LNCAP (cell line): ENCODE measurements around the gene ZNF138.

Source experiments
- CTCF ChIP-seq: fragments of 450-650 bp; IDR thresholded peaks from 2 replicates; pipeline ENCODE4 v1.5.1; 2017; ENCODE audit warnings: mild to moderate bottlenecking

ZNF138 gene

GRCh38 chr7:64849924-64850499, 55.8 kb downstream of the ZNF138 start:
- TF ChIP-seq CTCF, result no peak

- no peak for TF ChIP-seq CTCF
Observed at GRCh38 chr7:64853679-64854078, 59.5 kb downstream of the ZNF138 start.

GRCh38 chr7:64854969-64855368, 60.7 kb downstream of the ZNF138 start:
- no peak for TF ChIP-seq CTCF

GRCh38 chr7:64863021-64863420, 68.8 kb downstream of the ZNF138 start:
- no peak for TF ChIP-seq CTCF

GRCh38 chr7:64863969-64864368, 69.7 kb downstream of the ZNF138 start:
- no peak for TF ChIP-seq CTCF

GRCh38 chr7:64867863-64868440, 73.7 kb downstream of the ZNF138 start:
- TF ChIP-seq CTCF, result no peak

GRCh38 chr7:64868499-64868898, 74.3 kb downstream of the ZNF138 start:
- no peak for TF ChIP-seq CTCF
